ENCODE data around the gene DCST1.
"Not testable (repeated sequence)": the region's sequence is repeated elsewhere in the genome, so short reads cannot be mapped to it uniquely, and the experiment has no call there.

DCST1 gene

DNA sequence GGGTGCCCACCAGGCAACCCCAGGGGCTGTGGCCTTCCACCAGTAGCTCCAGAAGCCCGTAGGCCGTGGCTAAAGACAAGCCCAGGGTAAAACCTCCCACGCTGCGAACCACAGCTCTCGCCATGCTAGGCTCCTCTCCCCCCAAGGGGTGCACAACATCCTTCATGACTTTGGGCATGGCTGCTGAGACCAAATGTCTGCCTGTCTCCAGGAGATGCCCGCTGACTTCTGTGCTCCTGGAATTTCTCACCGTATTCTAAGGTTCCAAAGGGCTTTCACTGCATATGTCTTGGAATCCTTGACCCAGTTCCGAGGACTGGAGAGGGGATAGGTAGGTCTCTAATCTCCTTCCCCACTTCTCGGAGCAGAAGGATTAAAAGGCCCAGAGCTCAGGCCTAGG is at the start of gene DCST1, which contains the start of gene DCST2:
DCST1 (plus strand) TSS at position 301 of the 400 bp plus-strand sequence. CDS start 213 bp downstream, outside the sequence.
DCST2 (minus strand) TSS at position 258 of the 400 bp plus-strand sequence; CDS start at position 178, 80 bp downstream.
- DNase-seq: no peak

DNA sequence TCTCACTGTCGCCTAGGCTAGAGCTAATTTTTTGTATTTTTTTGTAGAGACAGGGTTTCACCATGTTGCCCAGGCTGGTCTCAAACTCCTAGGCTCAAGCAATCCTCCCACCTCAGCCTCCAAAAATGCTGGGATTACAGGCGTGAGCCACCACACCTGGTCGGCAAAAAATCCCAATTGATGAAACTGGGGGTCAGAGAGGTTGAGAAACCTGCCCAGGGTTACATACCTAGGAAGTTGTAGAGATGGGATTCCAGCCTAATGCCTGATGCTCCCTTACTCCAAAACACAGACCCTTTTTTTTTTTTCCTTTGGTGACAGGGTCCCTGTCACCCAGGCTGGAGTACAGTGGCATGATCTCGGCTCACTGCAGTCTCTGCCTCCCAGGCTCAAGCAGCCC is 46.9 kb upstream of the DCST1 start:
- DNase-seq: not testable (repeated sequence)

GRCh38 chr1:154987326-154987725 is 46.3 kb upstream of the DCST1 start:
- no peak for DNase-seq

- DNase-seq: no peak
These were observed 45.3 kb upstream of the DCST1 start for GRCh38 chr1:154988058-154988954.

- DNase-seq: no peak
These were observed 44.3 kb upstream of the DCST1 start for GRCh38 chr1:154989195-154989860.

DNA sequence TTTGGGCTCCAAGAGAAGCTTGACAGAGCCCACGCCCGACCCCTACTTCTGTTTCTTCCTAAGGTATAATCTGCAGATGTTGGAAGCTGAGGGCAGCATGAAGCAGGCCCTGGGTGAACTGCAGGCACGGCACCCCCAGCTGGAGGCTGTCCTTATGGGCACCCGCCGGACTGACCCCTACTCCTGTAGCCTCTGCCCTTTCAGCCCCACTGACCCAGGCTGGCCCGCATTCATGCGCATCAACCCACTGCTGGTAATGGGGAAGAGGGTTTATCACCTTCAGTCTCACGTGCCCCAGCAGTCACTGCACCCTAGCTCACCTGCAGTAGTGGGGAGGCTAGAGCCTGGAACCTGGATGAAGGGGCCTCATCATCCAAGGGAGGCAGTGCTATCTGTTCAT is 43.3 kb upstream of the DCST1 start:
- no peak for DNase-seq

DNA sequence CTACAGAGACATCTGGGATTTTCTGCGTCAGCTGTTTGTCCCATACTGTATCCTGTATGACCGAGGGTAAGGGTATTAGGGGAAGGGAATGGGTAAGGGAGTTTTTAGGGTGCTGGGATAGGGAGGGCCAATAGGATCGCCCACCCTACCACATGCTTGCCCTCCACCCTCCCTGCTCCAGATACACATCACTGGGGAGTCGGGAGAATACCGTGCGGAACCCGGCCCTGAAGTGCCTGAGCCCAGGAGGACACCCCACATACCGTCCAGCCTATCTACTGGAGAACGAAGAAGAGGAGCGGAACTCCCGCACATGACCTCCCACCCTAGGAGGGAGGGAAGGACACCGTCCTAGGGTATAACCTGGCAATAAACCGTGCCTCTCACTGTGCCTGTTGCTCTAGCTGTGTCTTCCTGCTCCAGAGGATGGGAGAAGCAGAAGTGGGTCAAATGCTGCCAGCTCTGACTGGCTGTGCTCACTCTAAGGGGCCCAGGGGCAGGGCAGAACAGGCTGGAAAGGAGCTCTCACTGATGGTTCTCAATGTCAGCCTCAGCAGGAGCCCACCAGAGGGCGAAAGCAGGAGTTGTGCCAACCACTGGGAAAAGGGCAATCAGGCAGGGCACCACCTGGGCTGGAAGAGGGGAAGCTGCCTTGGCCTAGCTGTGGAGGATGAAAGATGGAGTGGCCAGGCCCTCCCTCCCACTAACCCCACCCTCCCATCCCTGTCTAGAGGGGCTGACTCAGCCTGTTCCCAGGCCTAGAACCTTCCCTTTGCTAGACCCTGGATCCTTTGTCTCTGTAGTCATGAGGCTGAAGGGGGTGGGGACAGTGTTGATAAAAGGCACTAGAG is 40.7 kb upstream of the DCST1 start:
- DNase-seq: no peak

GRCh38 chr1:154993572-154994268 is 39.9 kb upstream of the DCST1 start, which contains the start of gene LENEP:
LENEP (plus strand) TSS chr1:154993586; CDS start chr1:154993608, 22 bp downstream.
- DNase-seq: no peak

DNA sequence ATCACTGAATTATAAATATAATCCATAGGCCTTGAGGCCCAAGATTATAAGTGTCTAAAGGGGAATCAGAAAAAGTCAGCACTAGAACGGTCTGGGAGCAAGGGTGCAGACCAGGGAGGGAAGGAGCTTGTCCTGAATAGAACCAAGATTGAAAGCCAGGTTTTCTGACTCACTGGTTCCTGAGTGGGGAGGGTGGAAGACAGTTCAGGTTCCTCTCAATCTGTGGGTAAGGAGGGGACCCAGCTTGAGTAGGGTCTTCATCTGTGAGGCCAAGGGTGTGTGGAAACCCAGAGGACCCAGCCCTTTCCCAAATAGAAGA is 39.4 kb upstream of the DCST1 start:
- no peak for DNase-seq

DNA sequence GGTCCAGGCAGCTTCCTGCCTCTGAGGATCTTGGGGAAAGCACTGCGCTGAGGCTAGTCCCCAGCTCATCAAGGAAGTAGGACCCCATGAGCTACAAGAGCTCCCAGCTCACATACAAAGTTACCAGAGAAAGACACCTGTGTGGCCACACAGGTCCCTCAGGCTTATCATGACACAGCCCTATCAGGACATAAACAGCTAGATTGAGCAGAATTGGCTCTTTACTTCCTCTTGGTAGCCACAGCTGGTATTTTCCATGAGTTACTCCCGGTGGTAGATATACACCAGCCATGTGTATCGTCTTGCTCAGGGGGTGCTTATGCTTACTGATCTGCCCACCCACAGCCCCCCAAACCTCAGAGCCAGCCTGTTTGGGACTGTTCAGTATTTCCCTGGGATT is 39.0 kb upstream of the DCST1 start:
- DNase-seq: no peak

- DNase-seq: not testable (repeated sequence)
These were observed 38.2 kb upstream of the DCST1 start for GRCh38 chr1:154995301-154995983.

DNA sequence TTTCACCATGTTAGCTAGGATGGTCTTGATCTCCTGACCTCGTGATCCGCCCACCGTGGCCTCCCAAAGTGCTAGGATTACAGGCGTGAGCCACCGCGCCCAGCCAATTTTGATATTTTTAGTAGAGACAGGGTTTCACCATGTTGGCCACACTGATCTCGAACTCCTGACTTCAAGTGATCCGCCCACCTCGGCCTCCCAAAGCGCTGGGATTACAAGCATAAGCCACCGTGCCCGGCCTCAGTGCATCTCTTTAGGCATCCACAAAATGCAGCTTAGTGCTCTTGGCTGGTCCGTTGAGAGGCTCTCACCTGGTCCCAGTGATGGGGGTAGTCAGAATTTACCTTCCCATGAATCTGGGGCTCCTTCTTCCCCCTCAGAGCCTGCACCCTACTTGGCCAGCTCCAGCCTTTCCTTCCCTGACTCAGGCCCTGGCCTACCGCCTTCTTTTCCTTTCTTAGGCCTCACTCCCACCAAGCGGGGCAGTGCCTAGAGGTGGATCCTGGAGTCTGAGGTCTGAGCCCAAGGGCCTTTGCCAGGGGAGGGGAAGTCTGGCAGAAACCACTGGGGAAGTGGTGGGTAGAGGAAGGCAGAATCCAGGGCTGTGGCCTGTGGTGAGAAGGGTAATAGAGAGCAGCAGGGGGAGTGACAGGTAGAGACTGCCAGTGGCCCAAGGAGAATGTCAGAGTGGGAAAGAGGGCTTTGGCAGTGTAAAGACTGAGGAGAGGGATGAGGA is 36.5 kb upstream of the DCST1 start:
- no peak for DNase-seq

- no peak for DNase-seq
These were observed 35.3 kb upstream of the DCST1 start for GRCh38 chr1:154998201-154998780.

DNA sequence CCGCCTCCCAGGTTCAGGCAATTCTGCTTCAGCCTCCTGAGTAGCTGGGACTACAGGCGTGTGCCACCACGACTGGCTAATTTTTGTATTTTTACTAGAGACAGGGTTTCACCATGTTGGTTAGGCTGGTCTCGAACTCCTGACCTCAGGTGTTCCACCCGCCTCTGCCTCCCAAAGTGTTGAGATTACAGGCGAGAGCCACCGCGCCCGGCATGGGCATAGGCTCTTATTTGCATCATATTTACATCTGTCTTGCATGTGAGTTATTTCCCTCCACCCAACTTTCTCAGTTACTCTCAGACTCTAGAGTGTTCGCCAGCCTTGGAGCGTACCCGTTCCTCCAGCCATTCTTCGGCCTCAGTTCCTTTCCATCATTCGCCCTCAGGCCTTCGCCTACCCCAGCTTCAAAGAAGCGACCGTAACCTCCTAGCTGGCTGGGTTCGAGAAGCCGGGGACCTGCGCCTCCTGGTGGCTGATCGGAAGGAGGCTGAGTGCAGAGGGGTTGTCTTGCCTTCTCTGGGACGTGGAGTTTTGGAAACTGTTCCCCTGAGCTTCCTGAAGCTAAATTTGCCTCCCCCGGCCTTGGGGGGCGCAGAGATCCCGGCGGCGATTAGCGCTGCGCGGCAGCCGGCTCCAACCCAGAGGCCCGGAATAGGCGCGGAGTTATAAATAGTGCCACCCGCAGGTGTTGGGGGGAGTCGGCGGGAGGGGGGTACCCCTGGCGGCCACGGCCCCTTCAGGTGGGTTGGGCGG is 34.6 kb upstream of the DCST1 start:
- peak; percentile 28 to 55 for DNase-seq

DNA sequence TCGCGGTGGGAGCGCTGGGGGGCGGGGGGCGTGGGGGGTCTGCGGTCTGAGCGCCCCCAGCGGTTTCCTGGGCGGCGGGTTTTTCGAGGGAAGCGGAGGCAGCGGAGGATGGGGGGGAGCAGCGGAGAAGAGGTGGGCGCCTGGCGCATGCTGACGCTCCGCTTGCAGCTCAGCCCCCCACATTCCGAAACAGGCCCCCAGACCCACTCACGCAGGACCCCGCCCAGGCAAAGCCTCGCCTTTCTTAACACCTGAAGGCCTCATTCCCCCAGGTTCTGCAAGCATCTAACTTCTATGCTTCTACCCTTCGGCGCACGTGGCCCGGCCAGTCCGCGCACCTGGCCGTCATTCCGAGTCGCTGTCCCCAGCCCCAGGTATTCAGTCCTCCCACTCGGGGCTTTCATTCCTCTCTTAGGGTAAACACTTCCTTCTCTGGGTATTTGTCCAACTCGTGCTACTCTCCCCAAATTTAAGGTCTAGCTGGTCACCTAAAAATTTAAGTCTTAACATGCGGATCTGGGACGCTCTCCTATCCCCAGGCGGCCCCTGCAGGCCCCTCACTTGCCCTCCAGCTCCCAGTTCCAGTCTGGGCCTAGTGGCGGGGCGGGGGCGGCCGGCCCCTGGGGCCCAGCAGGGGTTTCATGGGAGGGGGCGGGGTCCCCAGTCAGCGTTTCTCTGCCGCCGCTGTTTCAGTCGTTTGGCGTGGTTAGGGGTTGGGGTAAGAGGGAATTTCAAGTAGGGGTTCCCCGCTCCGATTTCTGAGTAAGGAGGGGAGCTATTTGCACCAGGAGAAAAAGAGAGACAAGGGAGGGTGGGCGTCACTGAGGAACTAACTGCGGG is 33.8 kb upstream of the DCST1 start:
- DNase-seq: no peak

- no peak for DNase-seq
These were observed 33.3 kb upstream of the DCST1 start for GRCh38 chr1:155000411-155000725.

GRCh38 chr1:155000726-155001424 is 32.7 kb upstream of the DCST1 start:
- peak; percentile 83 to 84 for DNase-seq

- DNase-seq: peak in 1 of 2 donors; percentile 63
These were observed 32.3 kb upstream of the DCST1 start for GRCh38 chr1:155001425-155001674.
